GM19023 (cell line): ENCODE measurements around the gene MYO1D.
"Not testable (repeated sequence)": the region's sequence is repeated elsewhere in the genome, so short reads cannot be mapped to it uniquely, and the experiment has no call there.

Experiments
- ATAC-seq: cut with Tn5 transposase; IDR thresholded peaks from one replicate; pipeline ENCODE4 v1.9.1; 2021; ENCODE audit warnings: mild to moderate bottlenecking, moderate library complexity; ENCODE audit not compliant: unreplicated experiment

MYO1D gene

GRCh38 chr17:32821987-32822934 is 54.7 kb downstream of the MYO1D start:
- ATAC-seq: not testable (repeated sequence)

DNA sequence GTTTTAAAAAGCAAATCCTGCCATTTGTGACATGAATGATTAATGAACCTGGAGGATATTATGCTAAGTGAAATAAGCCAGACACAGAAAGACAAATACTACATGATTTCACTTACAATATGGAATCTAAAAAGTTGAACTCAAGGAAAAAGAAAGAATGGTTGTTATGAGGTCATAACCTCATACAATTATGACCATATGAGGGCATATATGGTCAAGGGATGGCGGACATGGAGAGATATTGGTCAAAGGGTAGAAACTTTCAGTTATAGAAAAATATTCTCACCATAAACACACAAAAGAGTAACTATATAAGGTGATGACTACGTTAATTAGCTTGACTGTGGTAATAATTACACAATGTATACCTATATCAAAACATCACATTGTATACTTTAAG is 56.5 kb downstream of the MYO1D start:
- no peak for ATAC-seq

GRCh38 chr17:32819787-32820186 is 57.1 kb downstream of the MYO1D start:
- no peak for ATAC-seq

DNA sequence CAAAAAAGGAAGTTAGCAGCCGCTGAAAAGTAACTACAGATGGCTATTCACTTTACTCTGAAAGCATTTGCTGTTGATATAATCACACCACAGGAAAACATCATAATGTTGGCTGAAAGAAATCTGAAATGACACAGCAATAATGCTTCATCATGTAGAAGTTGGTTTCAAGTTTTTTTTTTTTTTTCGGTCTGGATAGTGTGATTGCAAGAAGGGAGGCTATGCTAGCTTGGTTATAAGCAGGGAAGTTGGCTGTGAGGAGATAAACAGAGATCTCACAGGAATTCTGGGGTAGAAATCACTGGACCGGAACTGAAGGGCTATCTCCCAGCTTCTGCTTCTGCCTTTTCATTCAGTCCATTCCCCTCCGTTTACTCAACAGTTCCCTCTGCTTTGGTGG is 57.9 kb downstream of the MYO1D start:
- ATAC-seq: no peak

GRCh38 chr17:32815460-32815859 is 61.5 kb downstream of the MYO1D start:
- no peak for ATAC-seq

- ATAC-seq: no peak
Measured at GRCh38 chr17:32814836-32815235, 62.1 kb downstream of the MYO1D start.

GRCh38 chr17:32813021-32813420 is 63.9 kb downstream of the MYO1D start:
- ATAC-seq: no peak

DNA sequence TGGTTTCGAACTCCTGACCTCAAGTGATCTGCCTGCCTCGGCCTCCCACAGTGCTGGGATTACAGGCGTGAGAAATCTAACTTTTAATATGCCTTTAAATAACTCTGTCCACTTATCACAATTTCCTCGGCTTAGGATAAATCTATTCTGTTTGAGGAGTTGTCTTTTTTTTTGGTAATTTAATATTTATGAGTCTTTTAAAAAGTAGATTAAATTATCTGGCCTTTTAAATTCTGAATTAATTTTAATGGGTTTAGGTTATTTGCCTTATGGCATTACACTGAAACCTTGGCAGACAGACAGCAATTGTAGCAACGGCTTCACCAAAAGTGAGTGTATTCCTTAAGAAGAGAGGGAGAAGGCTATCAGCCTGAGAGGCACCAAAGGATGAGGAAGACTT is 66.2 kb downstream of the MYO1D start:
- no peak for ATAC-seq

GRCh38 chr17:32807577-32807976 is 69.3 kb downstream of the MYO1D start:
- no peak for ATAC-seq

DNA sequence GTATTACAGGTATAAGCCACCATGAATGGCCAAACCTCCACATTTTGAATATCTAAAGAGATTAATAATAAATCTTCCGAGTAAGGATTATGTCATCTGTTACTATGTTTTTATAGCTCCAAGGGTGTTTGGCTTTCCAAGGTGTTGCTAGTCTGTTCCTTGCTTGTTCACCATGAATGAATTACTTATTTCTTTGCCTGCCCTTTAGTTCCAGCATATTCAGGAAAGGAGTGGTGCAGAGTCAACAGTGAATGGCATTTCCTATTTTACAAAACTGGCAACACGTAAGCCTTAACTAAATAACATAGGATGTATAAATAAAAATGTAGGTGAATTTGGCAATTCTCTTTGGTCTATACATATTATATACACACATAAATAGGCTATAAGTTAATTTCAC is 70.3 kb downstream of the MYO1D start:
- no peak for ATAC-seq

DNA sequence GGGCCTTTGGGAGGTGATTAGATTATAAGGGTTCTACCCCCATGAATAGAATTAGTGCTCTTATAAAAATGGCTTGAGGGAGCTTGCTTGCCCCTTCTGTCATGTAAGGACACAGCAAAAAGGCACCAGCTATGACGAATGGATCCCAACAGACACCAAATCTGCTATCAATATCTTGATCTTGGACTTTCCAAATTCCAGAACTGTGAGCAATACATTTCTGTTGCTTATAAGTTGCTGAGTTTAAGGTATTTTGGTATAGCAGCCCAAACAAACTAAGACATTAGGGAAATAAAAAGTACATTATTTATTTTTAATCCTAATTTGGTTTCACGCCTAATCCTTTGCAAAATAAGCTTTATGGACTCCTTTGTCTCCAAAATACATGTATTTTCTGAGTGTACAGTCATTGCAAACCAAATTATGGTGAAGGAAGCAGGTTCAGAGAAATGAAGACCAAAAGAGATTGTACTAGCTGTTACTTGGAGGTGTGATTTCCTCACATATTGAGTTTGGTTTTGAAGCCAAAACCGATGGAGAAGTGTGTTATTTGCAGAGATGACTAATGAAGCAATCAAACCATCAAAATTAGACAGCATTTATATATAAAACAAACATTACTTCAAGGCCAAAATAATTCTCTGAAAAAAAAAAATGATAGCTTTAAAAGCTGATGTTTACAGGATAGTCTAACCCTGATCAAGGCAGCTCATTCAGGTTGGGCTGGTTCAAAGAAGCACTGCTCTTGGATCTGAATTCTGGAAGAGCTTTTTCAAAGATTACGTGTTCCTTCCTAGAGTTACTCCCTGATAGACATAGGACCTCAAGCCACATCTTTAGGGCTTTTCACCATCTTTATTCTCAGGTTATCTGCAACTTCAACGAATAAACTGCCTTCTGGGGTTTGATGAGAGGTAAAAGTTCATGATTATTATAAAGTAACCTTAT is 71.6 kb downstream of the MYO1D start:
- ATAC-seq: no peak

GRCh38 chr17:32803544-32803943 is 73.4 kb downstream of the MYO1D start:
- no peak for ATAC-seq

DNA sequence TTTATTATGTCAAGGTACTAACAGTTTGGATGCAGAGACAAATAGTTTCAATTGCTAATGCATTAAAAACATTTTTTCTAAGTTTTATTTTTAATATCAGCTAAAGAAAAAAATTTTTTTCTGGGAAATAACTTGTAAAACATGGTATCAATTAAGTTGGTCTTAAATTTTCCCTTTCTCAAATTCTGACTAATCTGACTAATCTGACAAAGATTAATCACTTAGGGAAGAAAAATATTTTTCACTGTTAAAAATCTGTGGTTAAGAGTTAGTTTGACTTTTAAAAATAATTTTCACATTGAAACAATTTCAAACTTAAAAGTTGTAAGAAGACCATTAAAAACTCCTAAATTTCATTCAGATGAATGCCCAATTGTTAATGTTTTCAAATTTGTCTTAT is 74.6 kb downstream of the MYO1D start:
- no peak for ATAC-seq

DNA sequence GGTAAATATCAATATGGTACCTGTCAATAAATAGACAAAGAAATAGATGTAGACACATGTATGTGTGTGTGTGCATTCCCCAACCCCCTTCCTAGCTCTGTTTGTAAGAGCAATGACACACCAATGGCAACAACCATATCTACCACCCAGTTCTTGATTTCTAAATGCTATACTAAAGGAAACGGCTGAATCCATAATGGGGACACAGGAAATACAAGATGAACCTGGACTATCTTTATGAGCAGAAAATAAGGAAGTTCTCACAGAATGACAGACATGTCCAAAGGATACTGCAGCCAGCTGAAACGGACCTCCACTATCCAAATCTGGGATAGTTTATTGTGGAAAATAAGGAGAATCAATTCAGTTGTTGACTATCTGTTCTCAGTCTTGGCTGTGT is 75.3 kb downstream of the MYO1D start:
- ATAC-seq: no peak

DNA sequence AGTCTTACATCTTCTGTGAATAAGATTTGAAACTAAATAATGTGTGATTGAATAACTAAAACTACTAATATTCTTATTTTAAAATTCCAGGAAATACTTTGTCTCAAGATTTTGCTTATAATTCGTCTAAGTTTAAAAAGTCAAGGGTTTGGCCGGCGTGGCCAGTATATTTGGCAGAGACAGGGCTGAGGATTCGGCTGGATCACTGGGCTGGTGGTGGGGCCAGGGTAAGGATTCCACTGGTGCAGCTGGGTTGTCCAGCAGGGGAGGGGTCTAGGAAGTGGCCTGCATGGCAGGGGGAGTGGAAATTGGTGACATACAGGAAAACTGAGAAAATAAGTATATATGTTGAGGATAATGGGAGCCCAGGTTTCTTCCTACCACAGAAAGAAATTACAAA is 75.7 kb downstream of the MYO1D start:
- no peak for ATAC-seq

- no peak for ATAC-seq
Measured at GRCh38 chr17:32798938-32799337, 78.0 kb downstream of the MYO1D start.

- no peak for ATAC-seq
Measured at GRCh38 chr17:32795339-32795979, 81.5 kb downstream of the MYO1D start.

- no peak for ATAC-seq
Measured at GRCh38 chr17:32794533-32795246, 82.2 kb downstream of the MYO1D start.

DNA sequence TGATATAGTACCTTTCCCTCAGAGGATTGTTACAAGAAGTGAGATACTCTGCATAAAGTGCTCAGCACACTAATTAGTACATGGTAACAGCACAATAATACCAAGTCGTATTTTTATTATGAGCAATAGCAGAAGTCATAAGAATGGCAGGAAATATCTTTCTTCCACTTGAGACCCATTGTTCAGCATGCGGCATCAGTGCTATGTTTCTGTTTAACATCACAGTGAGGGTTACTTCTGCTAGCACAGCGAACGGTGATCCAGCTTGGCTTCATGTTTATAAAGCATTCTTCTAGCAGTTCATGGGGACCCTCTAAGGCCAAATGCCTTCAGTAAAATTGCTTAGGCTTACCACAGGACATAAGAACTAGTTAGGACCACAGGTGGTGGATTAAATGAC is 83.1 kb downstream of the MYO1D start:
- ATAC-seq: no peak

- ATAC-seq: no peak
Measured at GRCh38 chr17:32792207-32792606, 84.7 kb downstream of the MYO1D start.

- ATAC-seq: no peak
Measured at GRCh38 chr17:32786169-32786568, 90.8 kb downstream of the MYO1D start.
